ENCODE data around the gene PSMB9.
"Not testable (repeated sequence)": the region's sequence is repeated elsewhere in the genome, so short reads cannot be mapped to it uniquely, and the experiment has no call there.

Gene PSMB9

GRCh38 chr6:32860674-32861073, 6.7 kb downstream of the PSMB9 start:
- no peak for DNase-seq (ENCODE audit: low read depth in 2 of 2)

- no peak for DNase-seq (ENCODE audit: low read depth in 2 of 2)
Observed at GRCh38 chr6:32862725-32863124, 8.7 kb downstream of the PSMB9 start.

- no peak for DNase-seq (ENCODE audit: low read depth in 2 of 2)
Observed at GRCh38 chr6:32865724-32866443, 11.9 kb downstream of the PSMB9 start.

GRCh38 chr6:32867022-32867477, 13.1 kb downstream of the PSMB9 start:
- no peak for DNase-seq (ENCODE audit: low read depth in 2 of 2)

- no peak for DNase-seq (ENCODE audit: low read depth in 2 of 2)
Observed at GRCh38 chr6:32867554-32868256, 13.7 kb downstream of the PSMB9 start.

- DNase-seq (ENCODE audit: low read depth in 2 of 2), result peak; percentile 81 to 88
Observed at GRCh38 chr6:32868257-32868788, 14.3 kb downstream of the PSMB9 start.

- DNase-seq (ENCODE audit: low read depth in 2 of 2), result not testable (repeated sequence)
Observed at GRCh38 chr6:32873947-32874346, 20.0 kb downstream of the PSMB9 start.

- no peak for DNase-seq (ENCODE audit: low read depth in 2 of 2)
Observed at GRCh38 chr6:32876603-32877002, 22.6 kb downstream of the PSMB9 start.

GRCh38 chr6:32879691-32880090, 25.7 kb downstream of the PSMB9 start:
- DNase-seq (ENCODE audit: low read depth in 2 of 2), result no peak

GRCh38 chr6:32880962-32881361, 27.0 kb downstream of the PSMB9 start:
- DNase-seq (ENCODE audit: low read depth in 2 of 2), result not testable (repeated sequence)

- DNase-seq (ENCODE audit: low read depth in 2 of 2), result no peak
Observed at GRCh38 chr6:32882879-32883250, 28.9 kb downstream of the PSMB9 start.

GRCh38 chr6:32883789-32884188, 29.8 kb downstream of the PSMB9 start:
- no peak for DNase-seq (ENCODE audit: low read depth in 2 of 2)

GRCh38 chr6:32885698-32886286, 31.8 kb downstream of the PSMB9 start:
- no peak for DNase-seq (ENCODE audit: low read depth in 2 of 2)

- no peak for DNase-seq (ENCODE audit: low read depth in 2 of 2)
Observed at GRCh38 chr6:32886681-32887383, 32.8 kb downstream of the PSMB9 start.

- DNase-seq (ENCODE audit: low read depth in 2 of 2), result no peak
Observed at GRCh38 chr6:32887616-32888015, 33.6 kb downstream of the PSMB9 start.

- DNase-seq (ENCODE audit: low read depth in 2 of 2), result no peak
Observed at GRCh38 chr6:32888576-32888975, 34.6 kb downstream of the PSMB9 start.

GRCh38 chr6:32889533-32889932, 35.5 kb downstream of the PSMB9 start:
- no peak for DNase-seq (ENCODE audit: low read depth in 2 of 2)

- no peak for DNase-seq (ENCODE audit: low read depth in 2 of 2)
Observed at GRCh38 chr6:32890831-32891230, 36.8 kb downstream of the PSMB9 start.

- DNase-seq (ENCODE audit: low read depth in 2 of 2), result peak; percentile 93 to 96
Observed at GRCh38 chr6:32894085-32895005, 40.4 kb downstream of the PSMB9 start.

GRCh38 chr6:32895006-32895345, 41.0 kb downstream of the PSMB9 start:
- DNase-seq (ENCODE audit: low read depth in 2 of 2), result no peak

GRCh38 chr6:32903952-32904351, 50.0 kb downstream of the PSMB9 start:
- no peak for DNase-seq (ENCODE audit: low read depth in 2 of 2)

Measured in stimulated activated CD4-positive, alpha-beta T cell treated with anti-CD3 and anti-CD28 coated beads, Interleukin-1b, Interleukin-23, amount 100 ng/mL, for 4 hours (primary cell).